DND-41 (cell line): ENCODE data around the gene IKZF2.

Source experiments
- EZH2 ChIP-seq: IDR thresholded peaks from 3 replicates; pipeline ENCODE4 v1.6.1; 2012; ENCODE audit warnings: borderline replicate concordance, low read depth, mild to moderate bottlenecking, moderate library complexity, low read length, inconsistent platforms; ENCODE audit not compliant: severe bottlenecking
- TF ChIP-seq, protein P1 (sequence below): IDR thresholded peaks from 2 replicates; pipeline ENCODE4 v1.5.1; 2012; ENCODE audit warnings: borderline replicate concordance, low read length, moderate library complexity, mild to moderate bottlenecking; ENCODE audit not compliant: poor library complexity, severe bottlenecking; ENCODE audit errors: extremely low read depth

DNA sequence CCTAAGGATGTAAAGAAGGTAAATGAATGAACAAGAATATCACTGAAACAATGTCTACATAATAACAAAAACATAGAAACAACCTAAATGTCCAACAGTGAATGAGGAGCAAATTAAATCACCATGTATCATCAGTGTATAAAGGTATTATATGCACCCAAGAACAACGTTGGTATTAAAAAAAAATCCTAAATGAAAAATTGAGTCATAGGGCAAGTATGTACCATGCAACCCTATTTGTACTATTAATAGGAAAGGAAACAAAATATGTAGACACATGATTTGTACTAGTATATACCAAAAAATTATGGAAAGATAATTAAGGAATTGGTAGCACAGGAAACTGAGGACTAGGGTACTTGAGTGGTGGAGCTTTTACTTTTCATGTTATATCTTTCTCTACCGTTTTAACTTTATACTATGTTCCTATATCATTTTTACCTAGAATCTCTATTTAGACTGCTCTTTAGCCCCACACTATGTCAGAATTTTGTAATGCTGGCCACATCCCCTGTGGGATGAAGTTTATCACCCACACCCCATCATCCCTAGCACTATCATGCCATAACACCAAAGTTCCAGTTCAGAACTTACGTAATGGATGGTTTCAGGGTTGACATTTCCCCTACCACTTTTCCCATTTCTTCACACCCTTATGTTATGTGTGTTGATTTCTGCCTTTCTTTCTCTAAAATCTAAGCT, 25.6 kb downstream of the IKZF2 start:
- TF ChIP-seq, protein P1, sequence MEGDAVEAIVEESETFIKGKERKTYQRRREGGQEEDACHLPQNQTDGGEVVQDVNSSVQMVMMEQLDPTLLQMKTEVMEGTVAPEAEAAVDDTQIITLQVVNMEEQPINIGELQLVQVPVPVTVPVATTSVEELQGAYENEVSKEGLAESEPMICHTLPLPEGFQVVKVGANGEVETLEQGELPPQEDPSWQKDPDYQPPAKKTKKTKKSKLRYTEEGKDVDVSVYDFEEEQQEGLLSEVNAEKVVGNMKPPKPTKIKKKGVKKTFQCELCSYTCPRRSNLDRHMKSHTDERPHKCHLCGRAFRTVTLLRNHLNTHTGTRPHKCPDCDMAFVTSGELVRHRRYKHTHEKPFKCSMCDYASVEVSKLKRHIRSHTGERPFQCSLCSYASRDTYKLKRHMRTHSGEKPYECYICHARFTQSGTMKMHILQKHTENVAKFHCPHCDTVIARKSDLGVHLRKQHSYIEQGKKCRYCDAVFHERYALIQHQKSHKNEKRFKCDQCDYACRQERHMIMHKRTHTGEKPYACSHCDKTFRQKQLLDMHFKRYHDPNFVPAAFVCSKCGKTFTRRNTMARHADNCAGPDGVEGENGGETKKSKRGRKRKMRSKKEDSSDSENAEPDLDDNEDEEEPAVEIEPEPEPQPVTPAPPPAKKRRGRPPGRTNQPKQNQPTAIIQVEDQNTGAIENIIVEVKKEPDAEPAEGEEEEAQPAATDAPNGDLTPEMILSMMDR: peak; percentile 53
- TF ChIP-seq EZH2: no peak
